Measurements from ENCODE around the gene CD244.
"Not testable (repeated sequence)": the region's sequence is repeated elsewhere in the genome, so short reads cannot be mapped to it uniquely, and the experiment has no call there.

The CD244 gene

GRCh38 chr1:160782988-160783765 lies 79.5 kb downstream of the CD244 start:
- not testable (repeated sequence) for DNase-seq (ENCODE audit: low read depth in 1 of 2, low spot score in 1 of 2)

- DNase-seq (ENCODE audit: low read depth in 1 of 2, low spot score in 1 of 2) = no peak
Measured at GRCh38 chr1:160781914-160782689, 80.6 kb downstream of the CD244 start.

GRCh38 chr1:160781186-160781766 lies 81.4 kb downstream of the CD244 start:
- DNase-seq (ENCODE audit: low read depth in 1 of 2, low spot score in 1 of 2) = no peak

- no peak for DNase-seq (ENCODE audit: low read depth in 1 of 2, low spot score in 1 of 2)
Measured at GRCh38 chr1:160780398-160780755, 82.3 kb downstream of the CD244 start.
